Mucosa of gallbladder (tissue), 1 donor: ENCODE data around the gene PCDH9. TPM values are rescaled to one million over a fixed set of nuclear protein-coding genes. Genes with fewer than 3 reads are reported as not detected.

Experiments
- DNase-seq: peaks from one replicate; pipeline ENCODE4 v3.0.0-alpha.2; 2020; ENCODE audit warnings: low spot score
- total RNA-seq: library from RNA; stranded (reverse); gene quantifications from one replicate; pipeline ENCODE4 v1.2.1, GENCODE V29; 2021
- donor health status: DM: no; HTN: no; CAD: no.

PCDH9 gene
- total RNA-seq, 1 donor from 2014 or later: 9.0 TPM

GRCh38 chr13:66576381-66576780, 653.8 kb downstream of the PCDH9 start:
- no peak for DNase-seq

GRCh38 chr13:66574606-66575005, 655.5 kb downstream of the PCDH9 start:
- DNase-seq: no peak

- no peak for DNase-seq
Observed at GRCh38 chr13:66567899-66568612, 662.1 kb downstream of the PCDH9 start.

DNA sequence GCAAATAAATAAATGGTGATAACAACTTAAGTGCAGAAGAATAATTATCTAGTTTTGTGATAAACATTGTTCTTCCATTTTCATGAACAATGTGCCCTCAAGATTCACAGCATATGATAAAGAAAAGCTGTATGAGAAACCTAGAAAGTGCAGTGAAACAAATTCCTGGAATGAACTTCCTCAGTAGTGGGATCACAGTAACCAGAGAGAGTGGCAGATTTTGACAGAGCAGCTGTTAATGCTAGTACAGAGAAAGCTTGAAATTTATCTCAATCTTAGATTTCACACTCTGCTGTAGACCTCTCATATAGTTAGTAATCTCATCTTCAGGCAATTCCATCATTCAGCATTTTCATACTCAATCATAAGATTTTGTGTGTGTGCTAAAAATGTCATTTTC, 664.9 kb downstream of the PCDH9 start:
- no peak for DNase-seq

GRCh38 chr13:66563076-66563475, 667.1 kb downstream of the PCDH9 start:
- DNase-seq: no peak

DNA sequence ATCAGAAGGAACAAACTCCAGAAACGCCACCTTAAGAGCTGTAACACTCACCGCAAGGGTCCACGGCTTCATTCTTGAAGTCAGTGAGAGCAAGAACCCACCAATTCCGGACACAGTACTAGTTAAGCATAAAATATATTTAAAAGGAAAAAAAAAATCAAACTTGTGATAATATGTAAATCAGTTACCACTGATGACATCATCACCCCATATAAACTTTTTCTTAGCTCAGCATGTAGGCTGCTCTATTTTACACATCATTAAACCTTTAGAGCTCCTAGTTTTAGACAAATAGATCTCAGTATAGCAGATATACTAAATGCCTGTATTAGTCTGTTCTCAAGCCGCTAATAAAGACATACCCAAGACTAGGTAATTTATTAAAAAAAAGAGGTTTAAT, 668.1 kb downstream of the PCDH9 start:
- no peak for DNase-seq

- no peak for DNase-seq
Observed at GRCh38 chr13:66560991-66561390, 669.1 kb downstream of the PCDH9 start.

DNA sequence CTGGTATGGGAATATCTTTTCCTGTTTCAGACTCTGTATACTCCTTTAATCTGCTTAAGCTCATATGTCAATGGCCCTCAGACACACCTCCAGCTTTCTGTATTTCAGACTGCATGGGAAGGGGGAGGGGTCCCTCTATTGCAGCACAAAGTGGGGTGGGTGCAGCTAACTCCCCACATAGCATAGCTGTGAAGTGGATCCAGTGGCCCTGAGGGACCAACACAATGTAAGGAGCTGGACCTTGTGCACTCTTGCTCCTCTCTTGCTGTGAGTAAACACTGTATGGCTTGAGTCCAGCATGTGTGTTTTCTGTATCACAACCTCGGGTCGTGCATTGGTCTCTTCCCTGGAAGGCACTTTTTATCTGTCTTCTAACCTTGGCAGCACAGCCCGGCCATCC, 669.9 kb downstream of the PCDH9 start:
- DNase-seq: no peak

DNA sequence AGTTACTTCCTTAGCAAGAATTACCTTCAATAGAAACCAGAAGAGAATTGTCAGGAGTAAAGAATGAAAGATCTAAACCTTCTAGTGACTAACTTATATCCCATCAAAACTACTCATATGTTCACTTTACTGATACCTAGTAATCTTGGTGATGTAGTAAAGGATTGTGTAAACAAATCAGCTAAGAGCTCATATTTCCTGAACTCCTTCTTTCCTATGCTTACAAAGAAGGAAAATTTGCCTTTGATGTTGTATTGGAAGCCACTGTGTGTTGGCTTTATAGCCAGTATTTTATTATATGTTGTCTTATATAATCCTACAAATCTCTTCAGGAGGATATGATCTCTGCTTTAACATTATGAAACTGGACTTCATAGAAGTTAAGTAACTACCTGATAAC, 671.0 kb downstream of the PCDH9 start:
- no peak for DNase-seq

DNA sequence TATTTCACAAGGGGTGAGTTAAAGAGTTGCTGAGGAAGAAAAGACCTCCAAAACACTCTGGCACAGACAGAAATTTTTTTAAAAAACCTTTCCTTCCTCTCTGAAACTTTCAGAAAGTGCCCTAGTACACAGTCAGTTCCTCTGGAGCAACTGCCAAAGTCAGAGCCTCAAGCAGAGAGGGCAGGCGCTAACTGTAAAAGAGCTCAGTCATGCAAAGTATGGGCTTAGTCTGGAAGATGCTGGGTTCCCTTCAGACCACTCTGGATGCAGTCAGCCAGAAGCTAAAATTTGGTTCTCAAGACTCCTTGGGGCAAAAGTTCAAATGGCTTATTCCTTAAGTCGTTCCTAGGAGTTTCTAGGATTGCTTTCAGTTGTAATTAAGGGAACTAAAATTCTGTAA, 671.6 kb downstream of the PCDH9 start:
- DNase-seq: no peak

DNA sequence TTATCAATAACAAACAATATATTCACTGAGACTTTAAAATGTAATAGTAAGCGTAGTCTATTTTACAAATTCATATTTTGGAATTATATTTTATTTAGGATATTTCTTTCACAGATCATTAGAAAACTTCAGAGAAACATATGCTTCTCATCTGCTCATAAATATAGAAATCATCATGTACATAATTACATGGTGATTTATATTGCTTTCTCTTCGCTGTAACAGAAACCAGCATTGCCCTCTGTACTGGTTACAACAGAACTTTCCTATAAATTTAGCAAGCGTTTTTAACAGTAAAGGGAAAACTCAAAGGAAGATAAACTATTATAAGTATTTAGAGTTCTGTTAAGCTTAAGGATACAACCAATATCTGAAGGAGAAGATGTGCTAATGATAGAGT, 672.8 kb downstream of the PCDH9 start:
- no peak for DNase-seq

- no peak for DNase-seq
Observed at GRCh38 chr13:66556306-66556705, 673.8 kb downstream of the PCDH9 start.

DNA sequence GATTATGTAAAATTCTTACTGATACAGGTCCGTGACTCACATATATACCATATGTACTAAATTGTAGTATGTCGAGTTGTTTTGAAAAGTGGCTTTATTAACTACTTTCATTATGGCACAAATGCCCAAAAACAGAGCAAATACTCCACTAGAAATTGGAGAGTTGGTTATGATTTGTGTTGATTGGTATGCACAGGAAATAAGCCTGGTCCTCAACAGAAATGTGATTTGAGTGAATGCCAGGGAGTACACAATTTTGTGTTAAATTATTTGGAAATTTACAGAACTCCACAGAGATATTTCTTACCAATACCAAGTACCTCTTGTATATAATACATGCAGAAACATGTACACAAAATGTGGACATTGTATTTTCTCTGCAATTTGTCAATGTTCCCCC, 676.7 kb downstream of the PCDH9 start:
- no peak for DNase-seq

DNA sequence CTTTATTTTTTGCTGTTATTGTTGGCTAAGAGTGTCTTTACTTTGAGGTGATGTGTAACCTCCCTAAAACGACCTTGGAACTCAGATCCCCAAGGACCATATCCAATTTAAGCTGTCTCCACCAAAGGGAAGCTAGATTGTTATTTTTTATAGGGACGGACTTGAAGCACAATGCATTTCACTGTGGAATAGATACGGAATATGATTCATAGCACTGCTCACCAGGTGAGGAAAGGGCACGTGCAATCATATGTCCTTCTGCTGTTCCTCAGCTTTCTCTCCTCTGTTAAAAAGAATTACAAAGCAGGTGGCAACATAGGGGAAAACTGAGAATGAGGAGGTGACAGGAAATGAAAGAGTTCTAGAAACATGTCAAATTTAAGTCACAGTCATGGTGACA, 679.0 kb downstream of the PCDH9 start:
- DNase-seq: no peak

DNA sequence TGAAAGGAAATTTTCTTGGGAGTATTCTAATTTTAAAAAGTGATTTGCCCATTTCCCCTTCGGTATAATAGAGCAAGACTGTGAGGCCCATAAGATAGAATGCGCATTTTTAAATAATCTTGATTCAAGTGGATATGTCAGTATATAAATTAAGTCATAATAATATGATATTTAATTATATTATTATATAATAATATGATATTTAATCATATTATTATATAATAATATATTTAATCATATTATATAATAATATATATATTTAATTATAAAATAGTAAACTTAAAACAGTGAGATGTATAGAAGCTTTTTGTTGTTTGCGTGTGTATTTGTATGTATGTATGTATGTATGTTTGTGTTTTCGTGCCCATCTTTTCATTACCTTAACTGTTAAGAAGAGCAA, 682.5 kb downstream of the PCDH9 start:
- no peak for DNase-seq

- DNase-seq: no peak
Observed at GRCh38 chr13:66546534-66547379, 683.4 kb downstream of the PCDH9 start.

DNA sequence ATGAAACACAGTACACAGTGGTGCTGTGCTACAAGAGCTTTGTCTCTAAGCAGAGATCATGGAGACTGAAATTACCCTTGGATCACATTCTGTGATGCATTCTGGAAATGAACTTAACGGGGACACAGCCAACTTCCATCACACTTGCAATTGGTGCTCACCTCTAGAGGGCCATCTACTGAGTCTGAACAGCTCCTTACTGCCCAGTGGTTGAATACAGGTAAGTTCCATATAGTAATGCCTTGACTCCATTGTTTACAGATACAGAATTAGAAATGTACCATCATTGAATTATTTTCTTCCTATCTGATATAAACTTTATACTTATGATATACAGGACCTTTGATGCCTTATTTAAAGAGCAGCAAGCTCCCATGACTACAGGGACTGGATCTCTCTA, 686.4 kb downstream of the PCDH9 start:
- no peak for DNase-seq

DNA sequence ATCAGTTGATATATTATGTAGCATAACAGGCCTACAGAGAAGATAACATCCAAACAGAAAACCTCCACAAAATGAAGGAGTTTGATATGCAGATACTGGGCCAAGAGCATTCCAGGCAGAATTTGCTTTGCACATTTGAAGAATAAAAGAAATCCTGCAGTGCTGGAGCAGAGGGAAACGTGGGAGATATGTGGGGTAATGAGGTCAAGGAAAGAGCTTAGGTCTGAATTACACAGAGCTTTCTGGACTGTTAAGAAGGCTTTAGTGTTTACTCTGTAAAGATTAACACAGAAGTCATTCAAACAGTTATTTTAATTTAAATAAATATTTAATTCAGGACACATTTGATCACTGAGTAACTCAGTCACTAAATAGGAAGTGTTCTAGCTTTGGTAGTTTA, 692.7 kb downstream of the PCDH9 start:
- DNase-seq: no peak

DNA sequence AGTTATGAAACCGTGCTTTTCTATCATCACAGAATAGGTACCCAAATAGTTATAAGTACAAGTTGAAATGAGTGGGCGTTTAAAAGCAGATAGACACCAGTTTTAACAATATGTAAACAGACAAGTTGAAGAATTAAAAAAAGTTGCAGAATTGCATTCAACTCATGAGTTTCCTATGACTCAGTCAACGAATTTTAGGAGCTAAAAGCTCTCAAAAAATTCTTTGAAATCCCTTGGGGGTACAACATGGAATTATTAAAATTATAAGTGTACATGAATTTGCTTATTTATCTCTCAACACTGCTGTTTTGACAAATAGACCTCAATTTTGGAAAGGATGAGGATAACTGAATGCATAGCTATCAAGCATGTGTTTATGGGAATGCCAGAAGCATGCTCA, 693.4 kb downstream of the PCDH9 start:
- DNase-seq: no peak

- DNase-seq: no peak
Observed at GRCh38 chr13:66534561-66534960, 695.6 kb downstream of the PCDH9 start.

DNA sequence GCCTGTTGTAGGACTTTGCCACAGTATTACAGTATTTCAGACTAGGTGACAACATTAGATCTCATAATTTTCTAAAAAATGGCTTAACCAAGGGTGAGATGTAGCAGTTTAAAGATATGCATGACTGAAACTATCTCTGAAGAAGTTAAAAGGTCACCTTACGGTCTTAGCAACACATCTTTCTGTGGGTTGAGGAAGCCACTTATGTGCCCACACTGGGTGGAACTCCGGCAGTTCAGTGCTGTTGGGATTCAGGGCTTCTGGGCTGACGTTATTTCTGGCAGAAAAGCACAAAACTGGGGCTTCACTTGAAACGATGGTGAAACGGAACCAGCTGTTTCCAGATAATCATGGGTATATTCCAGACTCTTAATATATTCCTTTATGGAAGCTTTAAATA, 697.3 kb downstream of the PCDH9 start:
- DNase-seq: no peak

DNA sequence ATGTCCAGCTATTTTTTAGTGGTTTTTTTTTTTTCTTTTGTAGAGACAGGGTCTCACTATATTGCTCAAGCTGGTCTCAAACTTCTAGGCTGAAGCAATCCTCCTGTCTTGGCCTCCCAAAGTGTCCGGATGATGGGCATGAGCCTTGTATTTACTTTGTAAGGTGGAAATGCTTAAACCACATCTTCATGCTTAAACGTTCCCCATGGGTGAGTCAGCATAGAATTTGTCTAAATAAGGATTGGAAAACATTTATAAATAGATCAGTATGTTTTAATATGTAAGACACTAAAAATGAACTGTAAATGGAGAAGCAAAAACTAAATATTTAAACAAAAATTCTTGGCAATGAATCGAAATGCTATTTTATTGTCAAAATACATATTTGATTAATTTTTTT, 698.0 kb downstream of the PCDH9 start:
- no peak for DNase-seq

- no peak for DNase-seq
Observed at GRCh38 chr13:66530686-66531085, 699.5 kb downstream of the PCDH9 start.
